ENCODE data around the gene PARP3.
"Not testable (repeated sequence)": the region's sequence is repeated elsewhere in the genome, so short reads cannot be mapped to it uniquely, and the experiment has no call there.

The PARP3 gene

GRCh38 chr3:51941798-51942602 lies at the start of gene PARP3, which contains the start of gene RRP9:
Gene PARP3, plus strand, starts transcription at chr3:51942363. Its CDS starts 993 bp downstream, at chr3:51943356.
Gene RRP9, minus strand, starts transcription at chr3:51941904. Its CDS starts 37 bp downstream, at chr3:51941867.
- H3K36me3 ChIP-seq (ENCODE audit: control insufficient read depth in 5 of 5, insufficient read depth in 5 of 5, low read length in 5 of 5), result peaks cover 0 to 45% (median 31%) of the 10 kb centered on the region in 5 donors
- peaks cover 4 to 44% (median 31%) of the 10 kb centered on the region in 5 donors for H3K4me1 ChIP-seq (ENCODE audit: control insufficient read depth in 5 of 5, insufficient read depth in 5 of 5, low read length in 5 of 5)
- peak within 1 kb of the TSS; percentile 95 for H3K27ac ChIP-seq (ENCODE audit: low read depth, low read length)
- H3K9ac ChIP-seq (ENCODE audit: low read length in 5 of 5), result peak within 1 kb of the TSS; percentile 86 to 90 (median 87)
- H3K27me3 ChIP-seq (ENCODE audit: control insufficient read depth in 5 of 5, insufficient read depth in 4 of 5, low read length in 5 of 5), result no peaks in the 10 kb centered on the region
- no peaks in the 10 kb centered on the region for H3K9me3 ChIP-seq (ENCODE audit: control insufficient read depth in 5 of 5, low read length in 5 of 5)
- peak within 1 kb of the TSS; percentile 70 to 79 (median 73) for H3K4me3 ChIP-seq (ENCODE audit: low read depth in 1 of 5, low read length in 5 of 5)

- Histone ChIP-seq H3K4me1 (ENCODE audit: control insufficient read depth in 5 of 5, insufficient read depth in 5 of 5, low read length in 5 of 5) (no peaks in the 10 kb centered on the region), H3K4me3 (ENCODE audit: low read depth in 1 of 5, low read length in 5 of 5) (no peak overlapping the region), H3K9ac (ENCODE audit: low read length in 5 of 5) (no peak overlapping the region), H3K27me3 (ENCODE audit: control insufficient read depth in 5 of 5, insufficient read depth in 4 of 5, low read length in 5 of 5) (peaks cover 0 to 5% (median 2%) of the 10 kb centered on the region in 5 donors), H3K27ac (ENCODE audit: low read depth, low read length) (no peak overlapping the region), H3K36me3 (ENCODE audit: control insufficient read depth in 5 of 5, insufficient read depth in 5 of 5, low read length in 5 of 5) (no peaks in the 10 kb centered on the region), H3K9me3 (ENCODE audit: control insufficient read depth in 5 of 5, low read length in 5 of 5) (no peaks in the 10 kb centered on the region)
Observed at GRCh38 chr3:51894391-51894790, 47.8 kb upstream of the PARP3 start.

GRCh38 chr3:51894939-51895338 lies 47.2 kb upstream of the PARP3 start:
- Histone ChIP-seq H3K9me3 (ENCODE audit: control insufficient read depth in 5 of 5, low read length in 5 of 5) (no peaks in the 10 kb centered on the region), H3K27me3 (ENCODE audit: control insufficient read depth in 5 of 5, insufficient read depth in 4 of 5, low read length in 5 of 5) (peaks cover 0 to 5% (median 2%) of the 10 kb centered on the region in 5 donors), H3K4me1 (ENCODE audit: control insufficient read depth in 5 of 5, insufficient read depth in 5 of 5, low read length in 5 of 5) (no peaks in the 10 kb centered on the region), H3K36me3 (ENCODE audit: control insufficient read depth in 5 of 5, insufficient read depth in 5 of 5, low read length in 5 of 5) (no peaks in the 10 kb centered on the region), H3K9ac (ENCODE audit: low read length in 5 of 5) (no peak overlapping the region), H3K27ac (ENCODE audit: low read depth, low read length) (no peak overlapping the region), H3K4me3 (ENCODE audit: low read depth in 1 of 5, low read length in 5 of 5) (no peak overlapping the region)

DNA sequence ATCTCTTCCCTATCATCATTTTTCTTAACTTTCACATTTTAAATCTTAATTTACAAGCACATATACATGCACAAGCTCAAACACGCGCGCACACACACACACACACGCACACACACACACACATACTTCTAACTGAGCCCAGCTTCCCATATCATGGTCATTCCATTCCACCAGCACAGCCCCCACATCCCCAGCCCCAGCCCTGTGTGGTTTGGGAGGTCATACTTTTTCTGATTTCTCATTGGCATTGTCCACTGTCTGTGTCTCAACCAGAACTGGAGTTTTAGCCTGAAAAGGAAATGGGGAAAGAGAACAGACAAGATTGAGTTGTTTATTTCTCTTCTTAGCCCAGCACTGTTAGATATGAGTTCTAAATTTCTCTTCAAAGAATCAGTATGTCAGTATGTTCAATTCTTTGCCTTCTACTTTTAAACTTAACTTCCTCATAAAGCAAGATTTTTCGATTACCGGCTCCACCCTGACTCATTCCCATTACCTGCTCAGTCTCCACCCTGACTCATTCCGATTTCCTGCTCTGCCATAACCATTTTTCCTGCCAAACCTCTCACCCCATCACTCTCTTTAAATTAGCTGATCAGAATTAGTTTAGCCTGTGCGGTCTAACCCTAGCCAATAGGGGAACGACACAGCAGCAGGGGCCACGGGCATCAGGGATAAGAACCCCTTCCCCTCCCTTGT lies 45.4 kb upstream of the PARP3 start:
- Histone ChIP-seq H3K4me3 (ENCODE audit: low read depth in 1 of 5, low read length in 5 of 5) (no peak overlapping the region), H3K36me3 (ENCODE audit: control insufficient read depth in 5 of 5, insufficient read depth in 5 of 5, low read length in 5 of 5) (no peaks in the 10 kb centered on the region), H3K27ac (ENCODE audit: low read depth, low read length) (no peak overlapping the region), H3K9ac (ENCODE audit: low read length in 5 of 5) (no peak overlapping the region), H3K4me1 (ENCODE audit: control insufficient read depth in 5 of 5, insufficient read depth in 5 of 5, low read length in 5 of 5) (no peaks in the 10 kb centered on the region), H3K9me3 (ENCODE audit: control insufficient read depth in 5 of 5, low read length in 5 of 5) (no peaks in the 10 kb centered on the region), H3K27me3 (ENCODE audit: control insufficient read depth in 5 of 5, insufficient read depth in 4 of 5, low read length in 5 of 5) (peaks cover 0 to 6% (median 5%) of the 10 kb centered on the region in 5 donors)

DNA sequence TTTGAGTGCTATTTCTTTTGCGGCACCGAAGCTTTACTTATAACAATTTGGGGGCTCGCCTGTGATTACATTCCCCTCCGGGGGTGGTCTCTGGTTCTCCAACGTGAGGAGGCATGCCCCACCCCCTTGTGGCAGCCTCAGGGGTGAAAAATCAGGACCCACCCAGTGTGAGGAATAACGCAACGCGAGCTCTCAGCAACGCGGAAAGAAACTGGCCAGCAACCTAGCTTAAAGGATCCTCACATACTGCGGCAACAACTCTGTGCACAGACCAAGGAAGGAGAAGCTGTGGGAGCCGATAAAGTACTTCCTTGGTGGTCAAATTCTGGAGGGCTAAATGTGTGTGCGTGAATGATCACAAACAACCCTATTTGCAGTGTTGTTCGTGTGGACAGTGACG lies 44.8 kb upstream of the PARP3 start:
- peaks cover 0 to 5% (median 3%) of the 10 kb centered on the region in 5 donors for H3K27me3 ChIP-seq (ENCODE audit: control insufficient read depth in 5 of 5, insufficient read depth in 4 of 5, low read length in 5 of 5)
- H3K9ac ChIP-seq (ENCODE audit: low read length in 5 of 5), result no peak overlapping the region
- no peaks in the 10 kb centered on the region for H3K9me3 ChIP-seq (ENCODE audit: control insufficient read depth in 5 of 5, low read length in 5 of 5)
- H3K36me3 ChIP-seq (ENCODE audit: control insufficient read depth in 5 of 5, insufficient read depth in 5 of 5, low read length in 5 of 5), result no peaks in the 10 kb centered on the region
- H3K4me3 ChIP-seq (ENCODE audit: low read depth in 1 of 5, low read length in 5 of 5), result no peak overlapping the region
- no peak overlapping the region for H3K27ac ChIP-seq (ENCODE audit: low read depth, low read length)
- no peaks in the 10 kb centered on the region for H3K4me1 ChIP-seq (ENCODE audit: control insufficient read depth in 5 of 5, insufficient read depth in 5 of 5, low read length in 5 of 5)

DNA sequence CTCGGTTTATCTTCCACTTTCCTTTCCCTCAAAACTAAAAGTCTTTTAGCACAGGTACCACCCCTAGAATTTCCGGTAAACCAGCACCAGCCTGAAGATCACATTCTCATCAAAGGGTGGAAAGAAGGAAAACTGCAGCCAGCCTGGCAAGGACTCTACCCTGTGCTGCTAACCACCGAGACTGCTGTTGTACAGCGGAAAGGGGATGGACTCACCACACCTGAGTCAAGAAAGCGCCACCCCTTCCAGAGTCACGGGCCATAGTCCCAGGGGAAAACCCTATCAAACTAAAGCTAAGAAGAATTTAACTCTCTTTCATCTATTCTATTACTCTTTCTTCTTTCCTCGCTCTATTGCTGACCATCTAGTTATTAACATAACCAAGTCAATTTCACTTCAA lies 42.1 kb upstream of the PARP3 start:
- H3K4me3 ChIP-seq (ENCODE audit: low read depth in 1 of 5, low read length in 5 of 5); H3K9ac ChIP-seq (ENCODE audit: low read length in 5 of 5); H3K9me3 ChIP-seq (ENCODE audit: control insufficient read depth in 5 of 5, low read length in 5 of 5); H3K27me3 ChIP-seq (ENCODE audit: control insufficient read depth in 5 of 5, insufficient read depth in 4 of 5, low read length in 5 of 5); H3K4me1 ChIP-seq (ENCODE audit: control insufficient read depth in 5 of 5, insufficient read depth in 5 of 5, low read length in 5 of 5); H3K36me3 ChIP-seq (ENCODE audit: control insufficient read depth in 5 of 5, insufficient read depth in 5 of 5, low read length in 5 of 5); H3K27ac ChIP-seq (ENCODE audit: low read depth, low read length): not testable (repeated sequence)

- H3K9me3 ChIP-seq (ENCODE audit: control insufficient read depth in 5 of 5, low read length in 5 of 5); H3K9ac ChIP-seq (ENCODE audit: low read length in 5 of 5); H3K4me1 ChIP-seq (ENCODE audit: control insufficient read depth in 5 of 5, insufficient read depth in 5 of 5, low read length in 5 of 5); H3K27ac ChIP-seq (ENCODE audit: low read depth, low read length); H3K36me3 ChIP-seq (ENCODE audit: control insufficient read depth in 5 of 5, insufficient read depth in 5 of 5, low read length in 5 of 5); H3K27me3 ChIP-seq (ENCODE audit: control insufficient read depth in 5 of 5, insufficient read depth in 4 of 5, low read length in 5 of 5); H3K4me3 ChIP-seq (ENCODE audit: low read depth in 1 of 5, low read length in 5 of 5): not testable (repeated sequence)
Observed at GRCh38 chr3:51902361-51902760, 39.8 kb upstream of the PARP3 start.

DNA sequence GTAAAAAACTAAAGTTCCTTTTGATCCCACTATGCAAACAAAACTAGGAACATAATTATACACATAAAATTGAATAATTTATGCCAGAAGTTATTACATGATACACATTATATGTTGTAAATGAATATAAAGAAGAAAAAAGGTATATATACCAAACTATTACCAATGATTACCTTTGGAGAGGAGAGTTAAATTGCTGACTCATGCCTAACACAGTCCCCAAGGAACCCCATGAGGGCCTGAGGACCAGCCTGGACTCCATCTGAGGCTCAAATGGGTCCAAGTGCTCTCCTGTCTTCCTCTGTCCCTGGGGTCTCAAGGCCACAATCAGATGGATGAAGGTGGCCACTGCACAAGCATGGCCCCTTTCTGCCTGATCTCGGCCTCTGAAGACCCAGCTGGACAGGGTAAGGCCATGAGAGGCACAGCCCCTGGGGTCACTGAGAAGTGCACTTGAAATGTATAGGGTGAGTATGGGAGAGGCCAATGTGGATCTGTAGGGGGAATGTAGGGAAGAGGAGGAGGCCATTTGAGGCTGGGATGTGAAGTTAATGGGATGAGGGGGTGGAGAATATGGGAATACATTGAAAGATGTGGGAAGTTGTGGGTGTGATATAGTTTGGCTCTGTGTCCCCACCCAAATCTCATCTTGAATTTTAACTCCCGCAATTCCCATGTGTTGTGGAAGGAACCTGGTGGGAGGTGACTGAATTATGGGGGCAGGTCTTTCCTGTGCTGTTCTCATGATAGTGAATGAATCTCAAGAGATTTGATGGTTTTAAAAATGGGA lies 37.9 kb upstream of the PARP3 start:
- no peak overlapping the region for H3K9ac ChIP-seq (ENCODE audit: low read length in 5 of 5)
- H3K4me3 ChIP-seq (ENCODE audit: low read depth in 1 of 5, low read length in 5 of 5), result no peak overlapping the region
- H3K27me3 ChIP-seq (ENCODE audit: control insufficient read depth in 5 of 5, insufficient read depth in 4 of 5, low read length in 5 of 5), result peaks cover 0 to 3% (median 0%) of the 10 kb centered on the region in 5 donors
- no peaks in the 10 kb centered on the region for H3K36me3 ChIP-seq (ENCODE audit: control insufficient read depth in 5 of 5, insufficient read depth in 5 of 5, low read length in 5 of 5)
- peaks cover 0 to 5% (median 0%) of the 10 kb centered on the region in 5 donors for H3K9me3 ChIP-seq (ENCODE audit: control insufficient read depth in 5 of 5, low read length in 5 of 5)
- H3K27ac ChIP-seq (ENCODE audit: low read depth, low read length), result no peak overlapping the region
- no peaks in the 10 kb centered on the region for H3K4me1 ChIP-seq (ENCODE audit: control insufficient read depth in 5 of 5, insufficient read depth in 5 of 5, low read length in 5 of 5)

DNA sequence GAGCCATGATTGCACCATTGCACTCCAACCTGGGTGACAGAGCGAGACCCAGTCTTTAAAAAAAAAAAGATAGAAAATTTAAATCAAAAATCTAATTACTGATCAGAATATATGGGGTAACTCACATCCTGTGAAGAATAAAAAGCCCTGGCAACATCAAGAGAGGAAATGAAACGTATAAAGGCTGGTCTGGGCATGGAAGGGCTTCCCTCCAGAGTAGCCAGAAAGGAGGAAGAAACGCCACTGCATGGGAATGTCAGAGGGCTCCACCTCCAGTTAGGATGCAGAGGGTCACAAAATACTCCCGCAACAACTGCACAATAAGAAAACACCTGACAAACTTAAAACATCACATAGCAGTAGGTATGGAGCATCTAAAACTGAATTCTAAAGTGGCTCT lies 34.1 kb upstream of the PARP3 start:
- Histone ChIP-seq H3K36me3 (ENCODE audit: control insufficient read depth in 5 of 5, insufficient read depth in 5 of 5, low read length in 5 of 5) (no peaks in the 10 kb centered on the region), H3K27ac (ENCODE audit: low read depth, low read length) (no peak overlapping the region), H3K9ac (ENCODE audit: low read length in 5 of 5) (no peak overlapping the region), H3K9me3 (ENCODE audit: control insufficient read depth in 5 of 5, low read length in 5 of 5) (peaks cover 0 to 5% (median 0%) of the 10 kb centered on the region in 5 donors), H3K4me1 (ENCODE audit: control insufficient read depth in 5 of 5, insufficient read depth in 5 of 5, low read length in 5 of 5) (no peaks in the 10 kb centered on the region), H3K27me3 (ENCODE audit: control insufficient read depth in 5 of 5, insufficient read depth in 4 of 5, low read length in 5 of 5) (no peaks in the 10 kb centered on the region), H3K4me3 (ENCODE audit: low read depth in 1 of 5, low read length in 5 of 5) (no peak overlapping the region)
